IMR-90 (cell line): ENCODE measurements around the gene TCERG1L. TPM values are rescaled to one million over a fixed set of nuclear protein-coding genes. Genes with fewer than 3 reads are reported as not detected.

Experiments used
- ATAC-seq: fragments of 200-7000 bp; cut with Tn5 transposase; 2 replicates; pipeline ENCODE4 v1.9.1; 2020; ENCODE audit warnings: low read depth, mild to moderate bottlenecking, moderate library complexity
- BruUV-seq: library from RNA; stranded (reverse); fragments of 400-500 nt; replicated peaks from 2 replicates; lab custom pipeline; 2021; lab: Mats Ljungman, UMichigan
- CTCF ChIA-PET: fragments of 300-600 bp; formaldehyde crosslinking; extraction: SDS; loops from one replicate; lab custom pipeline; 2021; ENCODE audit warnings: antibody characterized with exemption; lab: Yijun Ruan, JAX
- POLR2A ChIA-PET: fragments of 300-600 bp; sonication (Branson Sonifier 250); formaldehyde crosslinking; loops from one replicate; lab custom pipeline; 2022; ENCODE audit warnings: antibody characterized with exemption; ENCODE audit not compliant: unreplicated experiment; lab: Charles Lee
- DNase-seq: peaks from one replicate; pipeline ENCODE4 v3.0.0; 2013
- H2AFZ ChIP-seq: replicated peaks from 2 replicates; pipeline ENCODE3; 2013; ENCODE audit warnings: low read length, mild to moderate bottlenecking; ENCODE audit not compliant: poor library complexity
- H2AK5ac ChIP-seq: 2 replicates; pipeline ENCODE4 v1.6.1; 2013; ENCODE audit warnings: low read depth, low read length, inconsistent platforms
- H2AK9ac ChIP-seq: replicated peaks from 2 replicates; pipeline ENCODE3; 2013; ENCODE audit warnings: mild to moderate bottlenecking, low read depth, low read length, moderate library complexity; ENCODE audit not compliant: poor library complexity
- H2BK120ac ChIP-seq: 2 replicates; pipeline ENCODE4 v1.6.1; 2013; ENCODE audit warnings: low read depth, low read length, inconsistent platforms
- H2BK15ac ChIP-seq: 3 replicates; pipeline ENCODE4 v1.6.1; 2013; ENCODE audit warnings: low read depth, low read length, inconsistent platforms
- H2BK20ac ChIP-seq: 2 replicates; pipeline ENCODE4 v1.6.1; 2013; ENCODE audit warnings: low read depth, mild to moderate bottlenecking, inconsistent platforms, low read length, moderate library complexity
- H2BK5ac ChIP-seq: 2 replicates; pipeline ENCODE4 v1.6.1; 2013; ENCODE audit warnings: mild to moderate bottlenecking, low read depth, low read length, inconsistent platforms; ENCODE audit not compliant: poor library complexity, severe bottlenecking
- H3K14ac ChIP-seq: replicated peaks from 2 replicates; pipeline ENCODE4 v1.6.1; 2013; ENCODE audit warnings: low read depth, low read length, inconsistent platforms
- H3K18ac ChIP-seq: 2 replicates; pipeline ENCODE4 v1.6.1; 2013; ENCODE audit warnings: low read depth, low read length, control low read depth
- H3K23ac ChIP-seq: 2 replicates; pipeline ENCODE4 v1.6.1; 2013; ENCODE audit warnings: low read depth, low read length, inconsistent platforms
- H3K27ac ChIP-seq: 2 replicates; pipeline ENCODE4 v1.5.1; 2013; ENCODE audit warnings: mild to moderate bottlenecking, control low read depth, low read length; ENCODE audit not compliant: insufficient read depth
- H3K27me3 ChIP-seq: 2 replicates; pipeline ENCODE4 v1.6.1; 2013; ENCODE audit warnings: low read length; ENCODE audit not compliant: control insufficient read depth, insufficient read depth
- H3K36me3 ChIP-seq: 2 replicates; pipeline ENCODE4 v1.6.1; 2013; ENCODE audit warnings: low read length, mixed read lengths; ENCODE audit not compliant: control insufficient read depth, insufficient read depth
- H3K4ac ChIP-seq: 2 replicates; pipeline ENCODE4 v1.6.1; 2013; ENCODE audit warnings: low read depth, low read length, inconsistent platforms
- H3K4me1 ChIP-seq: 2 replicates; pipeline ENCODE4 v1.6.1; 2013; ENCODE audit warnings: low read length, mixed read lengths; ENCODE audit not compliant: control insufficient read depth, insufficient read depth
- H3K4me2 ChIP-seq: 2 replicates; pipeline ENCODE4 v1.6.1; 2013; ENCODE audit warnings: low read depth, mild to moderate bottlenecking, control low read depth, low read length, moderate library complexity
- H3K4me3 ChIP-seq: 2 replicates; pipeline ENCODE4 v1.5.1; 2013; ENCODE audit warnings: low read depth, mild to moderate bottlenecking, control low read depth, low read length, moderate library complexity; ENCODE audit not compliant: insufficient read depth
- H3K56ac ChIP-seq: 2 replicates; pipeline ENCODE4 v1.6.1; 2013; ENCODE audit warnings: low read length, inconsistent platforms; ENCODE audit not compliant: insufficient read depth; ENCODE audit errors: extremely low read depth
- H3K79me1 ChIP-seq, 2 experiments: 2 replicates each; pipeline ENCODE4 v1.6.1; 2013; ENCODE audit warnings: low read length in 2 of 2, inconsistent platforms in 1 of 2, low read depth in 1 of 2
- H3K9ac ChIP-seq: 2 replicates; pipeline ENCODE4 v1.6.1; 2013; ENCODE audit warnings: low read depth, low read length, control low read depth
- H3K9me1 ChIP-seq: 2 replicates; pipeline ENCODE4 v1.6.1; 2013; ENCODE audit warnings: low read length, inconsistent platforms; ENCODE audit not compliant: insufficient read depth
- H3K9me3 ChIP-seq: 2 replicates; pipeline ENCODE4 v1.6.1; 2013; ENCODE audit warnings: low read length; ENCODE audit not compliant: control insufficient read depth, insufficient read depth
- H4K20me1 ChIP-seq: 2 replicates; pipeline ENCODE4 v1.6.1; 2013; ENCODE audit warnings: low read length, inconsistent platforms; ENCODE audit not compliant: insufficient read depth
- H4K5ac ChIP-seq: 2 replicates; pipeline ENCODE4 v1.6.1; 2013; ENCODE audit warnings: mild to moderate bottlenecking, low read depth, low read length, control low read depth
- H4K8ac ChIP-seq, 2 experiments: 2 replicates each; pipeline ENCODE4 v1.6.1; 2013; ENCODE audit warnings: low read depth in 2 of 2, low read length in 2 of 2, control low read depth in 1 of 2, inconsistent platforms in 1 of 2
- H4K91ac ChIP-seq: 2 replicates; pipeline ENCODE4 v1.6.1; 2013; ENCODE audit warnings: low read depth, low read length, inconsistent platforms; ENCODE audit not compliant: insufficient read depth
- CEBPB ChIP-seq: IDR thresholded peaks from 2 replicates; pipeline ENCODE4 v1.6.1; 2012; ENCODE audit warnings: low read depth, low read length, improper control_type of control experiment
- FOS ChIP-seq: fragments of 150-350 bp; IDR thresholded peaks from 2 replicates; pipeline ENCODE4 v1.6.1; 2016; ENCODE audit warnings: low read depth, low read length
- NFE2L2 ChIP-seq: fragments of 150-350 bp; IDR thresholded peaks from 2 replicates; pipeline ENCODE4 v1.6.1; 2016; ENCODE audit warnings: low read depth, mild to moderate bottlenecking, low read length
- USF2 ChIP-seq: fragments of 150-350 bp; IDR thresholded peaks from 2 replicates; pipeline ENCODE4 v1.6.1; 2017; ENCODE audit warnings: mild to moderate bottlenecking, antibody characterized with exemption, low read length, low read depth
- WGBS, 2 experiments: methylation state at CpG; one replicate each; pipeline versions ENCODE4 v1.1.5 to v1.1.7; 2013; ENCODE audit warnings: missing lambda C conversion rate in 2 of 2; ENCODE audit not compliant: insufficient read length in 1 of 2; ENCODE audit errors: extremely low coverage in 2 of 2; 5-methylcytosine and 5-hydroxymethylcytosine counted together
- dilution Hi-C: fragments of 300-500 bp; cut with HindIII; formaldehyde crosslinking; loops from one replicate; pipeline ENCODE4 v1.14.3; 2018; ENCODE audit warnings: low sequenced_read_pairs; ENCODE audit not compliant: unreplicated experiment
- in situ Hi-C: fragments of 300-500 bp; cut with MboI; formaldehyde crosslinking; loops from 3 replicates; pipeline ENCODE4 v1.14.3; 2019; ENCODE audit warnings: low sequenced_read_pairs, inconsistent platforms, mixed read lengths
- intact Hi-C: fragments of 100-400 bp; cut with micrococcal nuclease; formaldehyde crosslinking; loops from 2 replicates; pipeline ENCODE4 v1.10.0; 2022
- polyA plus RNA-seq, 3 experiments: library from polyadenylated mRNA; depleted of rRNA; stranded (reverse); fragments of >200 nt; gene quantifications; 2 replicates each; pipeline ENCODE4 v1.2.3, GENCODE V29; 2012; ENCODE audit warnings: low replicate concordance in 1 of 3
- total RNA-seq: library from RNA; depleted of rRNA; stranded (reverse); fragments of >200 nt; gene quantifications from 2 replicates; pipeline ENCODE4 v1.2.3, GENCODE V29; 2012
- TF ChIP-seq, protein P1 (sequence below): fragments of 150-350 bp; IDR thresholded peaks from 2 replicates; pipeline ENCODE4 v1.6.1; 2016; ENCODE audit warnings: low read depth, mild to moderate bottlenecking, low read length, moderate library complexity, borderline replicate concordance

The TCERG1L gene
- total and polyA plus RNA-seq, 2 of the 4 experiments (the other 2 are of a cell fraction) = not detected

DNA sequence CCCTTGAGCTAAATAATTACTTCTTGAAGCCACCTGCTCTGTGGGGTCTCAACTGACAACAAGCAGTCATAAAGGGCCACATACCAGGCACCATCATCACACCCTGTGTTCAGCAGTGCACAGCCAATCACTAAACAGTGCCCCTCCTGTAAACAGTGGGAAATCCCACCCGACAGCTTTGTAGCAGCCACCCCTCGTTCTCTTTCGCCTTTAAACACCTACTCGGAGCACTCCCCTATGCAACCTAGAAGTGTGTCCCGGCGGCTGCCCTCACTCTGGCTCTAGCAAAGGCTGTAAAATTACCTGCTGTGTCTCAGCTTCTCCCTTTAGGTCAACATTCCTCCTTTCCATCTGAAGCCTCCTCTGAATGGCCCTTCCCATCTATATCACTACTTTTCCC is 111.9 kb downstream of the TCERG1L start:
- Histone ChIP-seq H2BK20ac (no peak overlapping the region), H3K79me1 (no peaks in the 10 kb centered on the region), H3K9me3 (peaks cover 55% of the 10 kb centered on the region), H4K20me1 (no peaks in the 10 kb centered on the region), H3K9me1 (no peaks in the 10 kb centered on the region), H2AK5ac (no peak overlapping the region), H3K27ac (no peak overlapping the region), H2BK15ac (no peak overlapping the region), H4K91ac (no peak overlapping the region), H3K9ac (no peak overlapping the region), H3K4ac (no peak overlapping the region), H3K56ac (no peak overlapping the region), H3K14ac (no peak overlapping the region), H4K8ac (no peak overlapping the region), H3K27me3 (no peaks in the 10 kb centered on the region), H4K5ac (no peak overlapping the region), H2AFZ (no peak overlapping the region), H3K4me2 (no peak overlapping the region), H3K4me3 (no peak overlapping the region), H2BK120ac (no peak overlapping the region), H3K18ac (no peak overlapping the region), H3K4me1 (no peaks in the 10 kb centered on the region), H2BK5ac (no peak overlapping the region), H2AK9ac (no peak overlapping the region), H3K23ac (no peak overlapping the region), H3K36me3 (no peaks in the 10 kb centered on the region)
- no peak for ATAC-seq
- 18% methylated on average over 5 of the region's 6 CpGs; no CpG with 5 or more reads in 1 of the 2 experiments for WGBS, 2 experiments
- dilution Hi-C loops = no loop called here
- in situ Hi-C loops = no loop called here
- no peak for TF ChIP-seq USF2
- no peak for TF ChIP-seq CEBPB
- TF ChIP-seq FOS = no peak
- no peak for TF ChIP-seq NFE2L2
- TF ChIP-seq, protein P1, sequence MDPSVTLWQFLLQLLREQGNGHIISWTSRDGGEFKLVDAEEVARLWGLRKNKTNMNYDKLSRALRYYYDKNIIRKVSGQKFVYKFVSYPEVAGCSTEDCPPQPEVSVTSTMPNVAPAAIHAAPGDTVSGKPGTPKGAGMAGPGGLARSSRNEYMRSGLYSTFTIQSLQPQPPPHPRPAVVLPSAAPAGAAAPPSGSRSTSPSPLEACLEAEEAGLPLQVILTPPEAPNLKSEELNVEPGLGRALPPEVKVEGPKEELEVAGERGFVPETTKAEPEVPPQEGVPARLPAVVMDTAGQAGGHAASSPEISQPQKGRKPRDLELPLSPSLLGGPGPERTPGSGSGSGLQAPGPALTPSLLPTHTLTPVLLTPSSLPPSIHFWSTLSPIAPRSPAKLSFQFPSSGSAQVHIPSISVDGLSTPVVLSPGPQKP = no peak
- DNase-seq = no peak
- intact Hi-C loops = no loop called here
- CTCF ChIA-PET = no interaction called here
- no TSS peak for BruUV-seq
- POLR2A ChIA-PET = no interaction called here
